H9 (cell line): ENCODE data around the gene GOLGA6L4. TPM values are rescaled to one million over a fixed set of nuclear protein-coding genes. Genes with fewer than 3 reads are reported as not detected.
"Not testable (repeated sequence)": the region's sequence is repeated elsewhere in the genome, so short reads cannot be mapped to it uniquely, and the experiment has no call there.

Source experiments
- DNase-seq: peaks from one replicate; pipeline ENCODE4 v3.0.0-alpha.2; 2017
- H2AFZ ChIP-seq: one replicate; pipeline ENCODE4 v1.6.1; 2013; ENCODE audit warnings: mild to moderate bottlenecking, low read length, control low read depth, moderate library complexity
- H2AK5ac ChIP-seq: 2 replicates; pipeline ENCODE4 v1.6.1; 2013; ENCODE audit warnings: low read length, control low read depth, mixed read lengths; ENCODE audit not compliant: insufficient read length
- H2BK120ac ChIP-seq: one replicate; pipeline ENCODE4 v1.6.1; 2013; ENCODE audit warnings: low read depth, mild to moderate bottlenecking, low read length, control low read depth, inconsistent platforms; ENCODE audit not compliant: poor library complexity, severe bottlenecking
- H2BK12ac ChIP-seq: 2 replicates; pipeline ENCODE4 v1.6.1; 2013; ENCODE audit warnings: low read length, control low read depth, mixed read lengths, low read depth; ENCODE audit not compliant: insufficient read length
- H2BK15ac ChIP-seq: 2 replicates; pipeline ENCODE4 v1.6.1; 2013; ENCODE audit warnings: low read depth, low read length, control low read depth
- H2BK20ac ChIP-seq: one replicate; pipeline ENCODE4 v1.6.1; 2013; ENCODE audit warnings: low read depth, mild to moderate bottlenecking, low read length, control low read depth, inconsistent platforms; ENCODE audit not compliant: poor library complexity, severe bottlenecking
- H2BK5ac ChIP-seq: 2 replicates; pipeline ENCODE4 v1.6.1; 2013; ENCODE audit warnings: low read length, control low read depth, mixed read lengths; ENCODE audit not compliant: insufficient read length
- H3K14ac ChIP-seq: 2 replicates; pipeline ENCODE4 v1.6.1; 2013; ENCODE audit warnings: low read length, control low read depth; ENCODE audit not compliant: insufficient read depth
- H3K18ac ChIP-seq: 2 replicates; pipeline ENCODE4 v1.6.1; 2013; ENCODE audit warnings: low read depth, mild to moderate bottlenecking, mixed read lengths, low read length, control low read depth; ENCODE audit not compliant: insufficient read length
- H3K23ac ChIP-seq: 2 replicates; pipeline ENCODE4 v1.6.1; 2013; ENCODE audit warnings: low read length, control low read depth, mixed read lengths, low read depth; ENCODE audit not compliant: insufficient read length
- H3K23me2 ChIP-seq: 2 replicates; pipeline ENCODE4 v1.6.1; 2013; ENCODE audit warnings: low read depth, mild to moderate bottlenecking, mixed read lengths, low read length, control low read depth; ENCODE audit not compliant: insufficient read length, poor library complexity, severe bottlenecking
- H3K27ac ChIP-seq: 2 replicates; pipeline ENCODE4 v1.5.1; 2013; ENCODE audit warnings: low read length, control low read depth, mixed read lengths, low read depth; ENCODE audit not compliant: insufficient read length
- H3K27me3 ChIP-seq: 2 replicates; pipeline ENCODE4 v1.6.1; 2013; ENCODE audit warnings: low read length, control low read depth, inconsistent platforms; ENCODE audit not compliant: insufficient read depth
- H3K4ac ChIP-seq: 2 replicates; pipeline ENCODE4 v1.6.1; 2013; ENCODE audit warnings: low read depth, mild to moderate bottlenecking, control low read depth, inconsistent platforms, low read length, moderate library complexity
- H3K4me1 ChIP-seq: 2 replicates; pipeline ENCODE4 v1.6.1; 2013; ENCODE audit warnings: low read length, control low read depth, inconsistent platforms; ENCODE audit not compliant: insufficient read depth
- H3K4me2 ChIP-seq: 2 replicates; pipeline ENCODE4 v1.6.1; 2013; ENCODE audit warnings: low read length, control low read depth, mixed read lengths; ENCODE audit not compliant: insufficient read length, insufficient read depth
- H3K56ac ChIP-seq: 2 replicates; pipeline ENCODE4 v1.6.1; 2013; ENCODE audit warnings: low read depth, mild to moderate bottlenecking, mixed read lengths, low read length, control low read depth; ENCODE audit not compliant: insufficient read length
- H3K79me1 ChIP-seq: 2 replicates; pipeline ENCODE4 v1.6.1; 2013; ENCODE audit warnings: low read depth, mild to moderate bottlenecking, moderate library complexity, low read length, control low read depth, inconsistent platforms; ENCODE audit not compliant: insufficient read depth, poor library complexity, severe bottlenecking
- H3K79me2 ChIP-seq: 2 replicates; pipeline ENCODE4 v1.6.1; 2013; ENCODE audit warnings: low read length, control low read depth, inconsistent platforms; ENCODE audit not compliant: insufficient read depth
- H3K9ac ChIP-seq: 2 replicates; pipeline ENCODE4 v1.6.1; 2013; ENCODE audit warnings: low read length, control low read depth, mixed read lengths; ENCODE audit not compliant: insufficient read length; ENCODE audit errors: extremely low read depth
- H3K9me3 ChIP-seq: one replicate; pipeline ENCODE4 v1.6.1; 2013; ENCODE audit warnings: low read depth, low read length, inconsistent platforms; ENCODE audit not compliant: control insufficient read depth
- H3T11ph ChIP-seq: one replicate; pipeline ENCODE4 v1.6.1; 2013; ENCODE audit warnings: mild to moderate bottlenecking, low read length, control low read depth, inconsistent platforms
- H4K20me1 ChIP-seq: one replicate; pipeline ENCODE4 v1.6.1; 2013; ENCODE audit not compliant: control insufficient read depth, insufficient read length, insufficient read depth
- H4K5ac ChIP-seq: 2 replicates; pipeline ENCODE4 v1.6.1; 2013; ENCODE audit warnings: low read depth, mild to moderate bottlenecking, mixed read lengths, low read length, control low read depth; ENCODE audit not compliant: insufficient read length
- H4K8ac ChIP-seq: replicated peaks from 2 replicates; pipeline ENCODE4 v1.6.1; 2013; ENCODE audit warnings: low read length, control low read depth, mixed read lengths, low read depth; ENCODE audit not compliant: insufficient read length
- H4K91ac ChIP-seq: 2 replicates; pipeline ENCODE4 v1.6.1; 2013; ENCODE audit warnings: low read depth, mild to moderate bottlenecking, moderate library complexity, mixed read lengths, low read length, control low read depth; ENCODE audit not compliant: insufficient read length
- H3K27ac Mint-ChIP-seq, 3 experiments: 2 replicates in 2 of 3; 3 replicates in 1 of 3; pipeline ENCODE4 v1.8.0; 2020 to 2021; ENCODE audit warnings: mixed read lengths in 3 of 3, mild to moderate bottlenecking in 1 of 3, moderate library complexity in 1 of 3
- H3K27me3 Mint-ChIP-seq: 2 replicates; pipeline ENCODE4 v1.8.0; 2021; ENCODE audit warnings: low read depth, mild to moderate bottlenecking, moderate library complexity, mixed read lengths
- H3K36me3 Mint-ChIP-seq, 3 experiments: 2 replicates in 2 of 3; 3 replicates in 1 of 3; pipeline ENCODE4 v1.8.0; 2020 to 2021; ENCODE audit warnings: low read depth in 3 of 3, mixed read lengths in 3 of 3; ENCODE audit not compliant: insufficient read depth in 1 of 3
- H3K4me1 Mint-ChIP-seq, 2 experiments: 2 replicates each; pipeline ENCODE4 v1.8.0; 2020; ENCODE audit warnings: mixed read lengths in 2 of 2
- H3K4me3 Mint-ChIP-seq, 2 experiments: 2 replicates in 1 of 2; 3 replicates in 1 of 2; pipeline ENCODE4 v1.8.0; 2020 to 2021; ENCODE audit warnings: mild to moderate bottlenecking in 2 of 2, mixed read lengths in 2 of 2, moderate library complexity in 1 of 2
- H3K9me3 Mint-ChIP-seq, 2 experiments: 2 replicates in 1 of 2; 3 replicates in 1 of 2; pipeline ENCODE4 v1.8.0; 2020; ENCODE audit warnings: mild to moderate bottlenecking in 2 of 2, mixed read lengths in 2 of 2, moderate library complexity in 1 of 2
- CTCF ChIP-seq: fragments of 200-600 bp; sonication (generic); conservative IDR thresholded peaks from 3 replicates; pipeline ENCODE4 v1.8.0; 2021; ENCODE audit warnings: antibody characterized with exemption, mild to moderate bottlenecking
- WGBS: extraction: QIAGEN DNeasy Blood & Tissue Kit; methylation state at CpG from one replicate; pipeline ENCODE4 v1.1.7; 2013; ENCODE audit warnings: missing lambda C conversion rate, low lambda C conversion rate, mixed read lengths; ENCODE audit not compliant: insufficient read length; ENCODE audit errors: extremely low coverage; 5-methylcytosine and 5-hydroxymethylcytosine counted together
- total RNA-seq: library from RNA; stranded (reverse); gene quantifications from 2 replicates; pipeline ENCODE4 v1.2.1, GENCODE V29; 2021

The GOLGA6L4 gene
- total RNA-seq, 1 experiment from 2014 or later = 1.2 TPM

GRCh38 chr15:84246441-84246840 lies 10.9 kb downstream of the GOLGA6L4 start:
- not testable (repeated sequence) for H3K27ac Mint-ChIP-seq, H2BK20ac ChIP-seq
- WGBS = no CpG with 5 or more reads among the region's 7 CpGs

More at GRCh38 chr15:84246441-84246840, 10.9 kb downstream of the GOLGA6L4 start:
- H3K27me3 Mint-ChIP-seq, H3T11ph ChIP-seq, H3K14ac ChIP-seq, H4K91ac ChIP-seq, H3K27ac ChIP-seq, H2BK120ac ChIP-seq, H3K36me3 Mint-ChIP-seq, H4K5ac ChIP-seq, H3K23ac ChIP-seq, H2BK5ac ChIP-seq, H3K4ac ChIP-seq, H3K9me3 ChIP-seq, H3K79me1 ChIP-seq, H3K9ac ChIP-seq, H2BK15ac ChIP-seq, H2AFZ ChIP-seq, H3K4me1 ChIP-seq, H3K27me3 ChIP-seq, H2BK12ac ChIP-seq, H3K18ac ChIP-seq, H4K20me1 ChIP-seq, H4K8ac ChIP-seq, H3K79me2 ChIP-seq, H3K56ac ChIP-seq, H3K23me2 ChIP-seq, H3K9me3 Mint-ChIP-seq, DNase-seq, H3K4me2 ChIP-seq, H2AK5ac ChIP-seq, H3K4me1 Mint-ChIP-seq: not testable (repeated sequence)
- peak; percentile 61 for TF ChIP-seq CTCF
- peak overlapping the region; percentile 55 to 66 for H3K4me3 Mint-ChIP-seq
